ENCODE measurements around the gene UGT1A4. TPM values are rescaled to one million over a fixed set of nuclear protein-coding genes. Genes with fewer than 3 reads are reported as not detected.

The UGT1A4 gene
- total RNA-seq, 1 donor = not detected

DNA sequence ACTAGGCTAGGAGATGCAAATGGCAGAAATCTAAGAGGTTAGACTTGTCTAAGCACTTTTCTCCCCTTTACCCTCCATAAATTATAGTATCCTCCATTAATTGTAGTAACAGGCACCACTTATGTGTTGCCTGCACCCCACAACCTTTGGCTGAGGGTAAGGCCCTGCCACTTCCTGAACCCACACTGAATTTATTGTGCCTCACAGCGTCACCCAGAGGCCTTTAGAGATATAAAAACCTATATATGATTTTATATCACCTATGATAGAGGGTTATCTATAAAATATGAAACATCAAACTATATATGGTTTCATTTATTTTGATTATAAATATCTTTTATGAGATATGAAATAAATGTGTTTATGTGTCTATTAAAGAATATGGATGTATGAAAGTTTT, 44.2 kb upstream of the UGT1A4 start:
- no peak overlapping the region for H3K4me2 ChIP-seq (ENCODE audit: insufficient read depth, low read length)
- no peak overlapping the region for H2AFZ ChIP-seq (ENCODE audit: low read length)
- no peaks in the 10 kb centered on the region for H3K79me2 ChIP-seq (ENCODE audit: insufficient read depth, low read length)
- no peaks in the 10 kb centered on the region for H3K9me3 ChIP-seq (ENCODE audit: low read depth, low read length)
- no peak overlapping the region for H3K27ac ChIP-seq (ENCODE audit: low read depth, low read length)
- no peaks in the 10 kb centered on the region for H3K36me3 ChIP-seq (ENCODE audit: insufficient read depth, low read length)
- H3K4me1 ChIP-seq (ENCODE audit: insufficient read depth, low read length) = no peaks in the 10 kb centered on the region
- no peak for TF ChIP-seq CTCF (IDR thresholded peaks at IDR 0.05; ENCODE audit: extremely low read depth, low read depth, low read length)
- no peaks in the 10 kb centered on the region for H4K20me1 ChIP-seq (ENCODE audit: insufficient read depth, low read length)
- no peak for DNase-seq (ENCODE audit: insufficient read length, low spot score, missing footprints)
- no peak overlapping the region for H3K4me3 ChIP-seq (ENCODE audit: insufficient read depth, low read length)
- H3K27me3 ChIP-seq (ENCODE audit: insufficient read depth, low read length) = no peaks in the 10 kb centered on the region

DNA sequence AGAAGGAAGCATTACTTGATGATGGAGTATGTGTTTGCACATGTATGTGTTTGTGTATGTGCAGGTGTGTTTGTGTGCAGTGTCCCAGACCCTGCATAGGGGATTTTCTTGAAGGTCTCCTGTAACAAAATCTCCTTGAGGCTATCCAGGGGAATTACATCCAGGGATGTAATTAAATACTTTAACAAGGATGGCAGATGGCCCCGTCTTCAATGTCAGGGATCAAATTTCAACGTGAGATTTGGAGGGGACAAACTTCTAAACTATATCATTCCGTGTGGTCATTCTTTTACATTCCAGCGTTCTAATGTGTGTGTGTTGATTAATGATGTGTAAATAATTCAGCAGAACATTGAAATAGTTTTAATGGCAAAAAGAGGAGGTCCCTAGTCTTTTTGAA, 43.5 kb upstream of the UGT1A4 start:
- Histone ChIP-seq H3K4me2 (ENCODE audit: insufficient read depth, low read length) (no peak overlapping the region), H3K4me1 (ENCODE audit: insufficient read depth, low read length) (no peaks in the 10 kb centered on the region), H3K4me3 (ENCODE audit: insufficient read depth, low read length) (no peak overlapping the region), H3K9me3 (ENCODE audit: low read depth, low read length) (no peaks in the 10 kb centered on the region), H2AFZ (ENCODE audit: low read length) (no peak overlapping the region), H3K36me3 (ENCODE audit: insufficient read depth, low read length) (no peaks in the 10 kb centered on the region), H3K27ac (ENCODE audit: low read depth, low read length) (no peak overlapping the region), H4K20me1 (ENCODE audit: insufficient read depth, low read length) (no peaks in the 10 kb centered on the region), H3K79me2 (ENCODE audit: insufficient read depth, low read length) (no peaks in the 10 kb centered on the region), H3K27me3 (ENCODE audit: insufficient read depth, low read length) (no peaks in the 10 kb centered on the region)
- no peak for DNase-seq (ENCODE audit: insufficient read length, low spot score, missing footprints)
- TF ChIP-seq CTCF (IDR thresholded peaks at IDR 0.05; ENCODE audit: extremely low read depth, low read depth, low read length) = no peak

GRCh38 chr2:233676046-233676445, 42.5 kb upstream of the UGT1A4 start:
- Histone ChIP-seq H3K4me3 (ENCODE audit: insufficient read depth, low read length) (no peak overlapping the region), H3K4me2 (ENCODE audit: insufficient read depth, low read length) (no peak overlapping the region), H3K27me3 (ENCODE audit: insufficient read depth, low read length) (no peaks in the 10 kb centered on the region), H3K9me3 (ENCODE audit: low read depth, low read length) (no peaks in the 10 kb centered on the region), H3K27ac (ENCODE audit: low read depth, low read length) (no peak overlapping the region), H3K36me3 (ENCODE audit: insufficient read depth, low read length) (no peaks in the 10 kb centered on the region), H2AFZ (ENCODE audit: low read length) (no peak overlapping the region), H3K79me2 (ENCODE audit: insufficient read depth, low read length) (no peaks in the 10 kb centered on the region), H3K4me1 (ENCODE audit: insufficient read depth, low read length) (no peaks in the 10 kb centered on the region), H4K20me1 (ENCODE audit: insufficient read depth, low read length) (no peaks in the 10 kb centered on the region)
- no peak for TF ChIP-seq CTCF (IDR thresholded peaks at IDR 0.05; ENCODE audit: extremely low read depth, low read depth, low read length)
- no peak for DNase-seq (ENCODE audit: insufficient read length, low spot score, missing footprints)

DNA sequence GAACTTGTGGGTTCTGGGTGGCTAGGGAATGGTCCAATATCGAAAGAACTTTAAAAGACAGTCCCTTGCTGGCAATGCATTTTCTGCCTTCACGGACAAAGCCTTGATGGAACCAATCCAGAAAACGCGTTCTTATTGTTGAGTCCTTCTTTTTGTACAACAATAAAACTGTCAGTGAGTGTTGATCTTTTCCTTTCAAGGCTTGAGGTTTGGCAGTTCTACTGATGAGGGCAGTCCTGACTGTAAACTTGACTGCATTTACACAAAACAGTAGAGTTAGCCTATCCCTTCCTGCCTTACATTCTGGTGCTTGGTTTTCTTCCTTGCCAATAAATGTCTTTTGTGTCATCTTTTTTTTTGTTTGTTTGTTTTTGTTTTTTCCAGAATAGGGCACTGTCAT, 39.3 kb upstream of the UGT1A4 start:
- no peaks in the 10 kb centered on the region for H3K27me3 ChIP-seq (ENCODE audit: insufficient read depth, low read length)
- no peak overlapping the region for H3K4me3 ChIP-seq (ENCODE audit: insufficient read depth, low read length)
- no peaks in the 10 kb centered on the region for H3K79me2 ChIP-seq (ENCODE audit: insufficient read depth, low read length)
- H3K4me2 ChIP-seq (ENCODE audit: insufficient read depth, low read length) = no peak overlapping the region
- no peaks in the 10 kb centered on the region for H3K9me3 ChIP-seq (ENCODE audit: low read depth, low read length)
- no peak overlapping the region for H3K27ac ChIP-seq (ENCODE audit: low read depth, low read length)
- H3K4me1 ChIP-seq (ENCODE audit: insufficient read depth, low read length) = no peaks in the 10 kb centered on the region
- H2AFZ ChIP-seq (ENCODE audit: low read length) = no peak overlapping the region
- no peak for TF ChIP-seq CTCF (IDR thresholded peaks at IDR 0.05; ENCODE audit: extremely low read depth, low read depth, low read length)
- no peaks in the 10 kb centered on the region for H4K20me1 ChIP-seq (ENCODE audit: insufficient read depth, low read length)
- DNase-seq (ENCODE audit: insufficient read length, low spot score, missing footprints) = no peak
- no peaks in the 10 kb centered on the region for H3K36me3 ChIP-seq (ENCODE audit: insufficient read depth, low read length)
